Natural killer cell (primary cell): ENCODE data around the gene TMEM181. TPM values are rescaled to one million over a fixed set of nuclear protein-coding genes. Genes with fewer than 3 reads are reported as not detected.
"Not testable (repeated sequence)": the region's sequence is repeated elsewhere in the genome, so short reads cannot be mapped to it uniquely, and the experiment has no call there.

Experiments used
- ATAC-seq, 3 donors: fragments of 150-1000 bp in 2 of 3; fragments of 200-7000 bp in 1 of 3; cut with Tn5 transposase; 1 replicate in 1 of 3; 2 replicates in 2 of 3; pipeline ENCODE4 v1.10.0; 2021; ENCODE audit warnings: mild to moderate bottlenecking in 2 of 3, moderate library complexity in 2 of 3
- DNase-seq, 2 donors: peaks; one replicate each; pipeline versions ENCODE4 v3.0.0 to v3.0.0-alpha.2; 2013 to 2021; ENCODE audit warnings: mixed read lengths in 1 of 2
- H3K27ac ChIP-seq: one replicate; pipeline ENCODE4 v1.5.1; 2013; ENCODE audit warnings: mild to moderate bottlenecking, low read length
- H3K27me3 ChIP-seq: one replicate; pipeline ENCODE4 v1.6.1; 2013; ENCODE audit warnings: low read length; ENCODE audit not compliant: control insufficient read depth, insufficient read depth
- H3K36me3 ChIP-seq: one replicate; pipeline ENCODE4 v1.6.1; 2013; ENCODE audit warnings: low read length; ENCODE audit not compliant: control insufficient read depth, insufficient read depth
- H3K4me1 ChIP-seq: one replicate; pipeline ENCODE4 v1.6.1; 2013; ENCODE audit warnings: low read length; ENCODE audit not compliant: control insufficient read depth, insufficient read depth
- H3K4me3 ChIP-seq: one replicate; pipeline ENCODE4 v1.5.1; 2013; ENCODE audit warnings: low read length
- H3K9me3 ChIP-seq: one replicate; pipeline ENCODE4 v1.6.1; 2013; ENCODE audit warnings: low read length; ENCODE audit not compliant: control insufficient read depth, insufficient read depth
- H3K27ac Mint-ChIP-seq, 2 donors: one replicate each; pipeline ENCODE4 v1.8.0; 2022; ENCODE audit warnings: mild to moderate bottlenecking in 2 of 2, mixed read lengths in 2 of 2, moderate library complexity in 1 of 2
- H3K27me3 Mint-ChIP-seq, 2 donors: one replicate each; pipeline ENCODE4 v1.8.0; 2022; ENCODE audit warnings: low read depth in 2 of 2, mixed read lengths in 2 of 2
- H3K36me3 Mint-ChIP-seq: one replicate; pipeline ENCODE4 v1.8.0; 2022; ENCODE audit warnings: mixed read lengths
- H3K4me1 Mint-ChIP-seq, 2 donors: one replicate each; pipeline ENCODE4 v1.8.0; 2022; ENCODE audit warnings: mixed read lengths in 2 of 2
- H3K4me3 Mint-ChIP-seq: one replicate; pipeline ENCODE4 v1.8.0; 2022; ENCODE audit warnings: mild to moderate bottlenecking, moderate library complexity, mixed read lengths
- H3K9me3 Mint-ChIP-seq, 2 donors: one replicate each; pipeline ENCODE4 v1.8.0; 2022; ENCODE audit warnings: mixed read lengths in 2 of 2
- WGBS: methylation state at CpG from one replicate; pipeline ENCODE4 v1.1.7; 2013; ENCODE audit warnings: missing lambda C conversion rate; ENCODE audit not compliant: insufficient coverage; 5-methylcytosine and 5-hydroxymethylcytosine counted together
- intact Hi-C: fragments of 100-400 bp; cut with micrococcal nuclease; formaldehyde crosslinking; loops from one replicate; pipeline ENCODE4 v1.14.2; 2022
- total RNA-seq, 4 donors: library from RNA; stranded (reverse); fragments of 120-200 nt in 1 of 4; gene quantifications; one replicate each; pipeline versions ENCODE4 v1.2.3 to v1.2.4, GENCODE V29; 2013 to 2022
- TF ChIP-seq, protein P1 (sequence below): fragments of 200-600 bp; IDR thresholded peaks from one replicate; pipeline ENCODE4 v1.8.0; 2022; ENCODE audit warnings: antibody characterized with exemption

The TMEM181 gene
- total RNA-seq, 3 donors from 2014 or later (not counting 1 experiment from before 2014, with no cell fraction given), result 44.8 to 60.9 (median 45.0) TPM

DNA sequence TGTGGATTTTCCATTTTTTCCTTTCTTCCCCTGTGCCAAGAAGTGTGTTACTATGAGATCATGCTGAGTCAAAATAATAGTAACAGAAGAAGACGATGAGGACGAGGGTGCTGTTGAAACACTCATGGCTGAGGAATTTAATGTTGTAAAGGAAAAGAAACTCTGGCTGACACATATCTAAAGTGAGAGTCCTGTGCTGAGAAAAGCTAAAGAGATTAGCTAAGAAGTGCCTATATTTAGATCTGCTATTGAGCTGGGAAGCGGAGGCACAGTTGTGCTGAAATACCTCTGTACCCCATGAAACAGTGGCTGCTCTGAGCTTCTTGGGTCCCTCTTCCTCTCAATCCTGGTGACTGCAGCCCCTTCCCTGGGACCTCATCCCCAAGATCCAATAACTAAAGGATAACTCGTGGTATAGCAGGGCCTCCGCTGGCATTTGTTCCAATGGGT is 88.8 kb downstream of the TMEM181 start:
- DNase-seq, result peak in 1 of 2 donors; percentile 11
- TF ChIP-seq, protein P1, sequence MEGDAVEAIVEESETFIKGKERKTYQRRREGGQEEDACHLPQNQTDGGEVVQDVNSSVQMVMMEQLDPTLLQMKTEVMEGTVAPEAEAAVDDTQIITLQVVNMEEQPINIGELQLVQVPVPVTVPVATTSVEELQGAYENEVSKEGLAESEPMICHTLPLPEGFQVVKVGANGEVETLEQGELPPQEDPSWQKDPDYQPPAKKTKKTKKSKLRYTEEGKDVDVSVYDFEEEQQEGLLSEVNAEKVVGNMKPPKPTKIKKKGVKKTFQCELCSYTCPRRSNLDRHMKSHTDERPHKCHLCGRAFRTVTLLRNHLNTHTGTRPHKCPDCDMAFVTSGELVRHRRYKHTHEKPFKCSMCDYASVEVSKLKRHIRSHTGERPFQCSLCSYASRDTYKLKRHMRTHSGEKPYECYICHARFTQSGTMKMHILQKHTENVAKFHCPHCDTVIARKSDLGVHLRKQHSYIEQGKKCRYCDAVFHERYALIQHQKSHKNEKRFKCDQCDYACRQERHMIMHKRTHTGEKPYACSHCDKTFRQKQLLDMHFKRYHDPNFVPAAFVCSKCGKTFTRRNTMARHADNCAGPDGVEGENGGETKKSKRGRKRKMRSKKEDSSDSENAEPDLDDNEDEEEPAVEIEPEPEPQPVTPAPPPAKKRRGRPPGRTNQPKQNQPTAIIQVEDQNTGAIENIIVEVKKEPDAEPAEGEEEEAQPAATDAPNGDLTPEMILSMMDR, result no peak
- H3K9me3 ChIP-seq, result no peaks in the 10 kb centered on the region
- no peaks in the 10 kb centered on the region for H3K36me3 ChIP-seq
- H3K27ac ChIP-seq, result peak overlapping the region; percentile 84
- Mint-ChIP-seq H3K36me3 (no peaks in the 10 kb centered on the region), H3K27ac (peak overlapping the region; percentile 96 to 99), H3K4me3 (peak overlapping the region; percentile 49), H3K4me1 (peaks cover 53 to 57% of the 10 kb centered on the region in 2 donors), H3K9me3 (no peaks in the 10 kb centered on the region), H3K27me3 (no peaks in the 10 kb centered on the region)
- no peak overlapping the region for H3K4me3 ChIP-seq
- H3K27me3 ChIP-seq, result no peaks in the 10 kb centered on the region
- ATAC-seq, result no peak
- intact Hi-C loops, result loop anchor here (1.0 kb wide), 1 partner anchor 394 kb away; no protein-coding TSS in a partner anchor
- WGBS, result 77% methylated on average over 3 of the region's 5 CpGs
- H3K4me1 ChIP-seq, result peaks cover 58% of the 10 kb centered on the region

DNA sequence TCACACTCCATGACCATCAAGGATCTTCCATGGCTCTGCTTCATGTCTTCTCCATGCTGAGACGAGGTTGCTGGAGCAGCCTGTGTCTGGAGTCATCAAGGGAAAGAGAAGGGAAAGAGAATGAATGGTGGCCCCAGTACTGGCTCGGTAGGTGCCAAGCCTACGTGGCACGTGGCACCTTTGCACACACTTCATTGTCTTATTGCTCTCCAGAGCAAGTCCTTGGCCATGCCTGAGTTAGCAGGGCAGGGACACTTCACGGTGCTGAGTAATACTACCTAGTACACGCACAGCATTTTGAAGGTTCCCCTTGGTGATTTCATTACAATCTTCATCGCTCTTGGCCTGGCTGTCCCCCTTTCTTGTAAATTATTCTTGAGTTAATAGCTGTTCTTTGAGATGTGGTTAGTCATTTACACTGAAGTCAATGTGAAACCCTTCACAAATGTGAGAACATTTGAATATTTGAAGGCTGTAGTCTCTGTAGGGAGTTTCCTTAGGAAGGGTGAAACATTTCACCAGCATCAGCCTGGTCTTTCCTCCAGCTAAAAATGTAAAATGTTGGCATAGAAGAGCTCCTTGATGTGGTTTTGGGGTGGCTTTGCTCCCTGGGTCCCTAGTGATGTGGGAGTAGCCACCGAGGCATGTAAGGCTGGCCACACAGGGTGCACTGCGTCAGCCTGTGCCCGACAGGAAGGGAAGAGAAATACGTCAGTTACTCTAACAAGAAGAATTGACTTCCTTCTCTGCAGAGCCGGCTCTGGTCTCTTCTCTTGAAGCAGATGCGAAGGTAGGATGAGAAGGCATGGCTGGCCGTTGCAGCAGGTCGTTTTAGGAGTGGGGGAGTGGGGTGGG is 89.6 kb downstream of the TMEM181 start, which contains the start of gene SYTL3:
Gene SYTL3 (plus strand): TSS at position 766 of the 855 bp plus-strand sequence. CDS start 13,215 bp downstream, outside the sequence.
- peak within 1 kb of the TSS; percentile 96 to 99 for H3K27ac Mint-ChIP-seq
- TF ChIP-seq, protein P1, result no peak
- 32% methylated on average over 13 of the region's 15 CpGs for WGBS
- H3K27me3 Mint-ChIP-seq, result no peaks in the 10 kb centered on the region
- Histone ChIP-seq H3K27ac (peak within 1 kb of the TSS; percentile 84), H3K27me3 (no peaks in the 10 kb centered on the region), H3K4me1 (peaks cover 66% of the 10 kb centered on the region), H3K4me3 (peak within 1 kb of the TSS; percentile 41), H3K9me3 (no peaks in the 10 kb centered on the region), H3K36me3 (peaks cover 2% of the 10 kb centered on the region)
- peak; percentile 62 to 95 for DNase-seq
- H3K4me3 Mint-ChIP-seq, result peak within 1 kb of the TSS; percentile 87
- intact Hi-C loops, result loop anchor here (1.0 to 10.0 kb wide), 6 partner anchors 82 to 1325 kb away; no protein-coding TSS in a partner anchor
- peaks cover 57 to 62% of the 10 kb centered on the region in 2 donors for H3K4me1 Mint-ChIP-seq
- H3K9me3 Mint-ChIP-seq, result no peaks in the 10 kb centered on the region
- no peaks in the 10 kb centered on the region for H3K36me3 Mint-ChIP-seq
- peak; percentile 47 to 73 (median 60) for ATAC-seq

DNA sequence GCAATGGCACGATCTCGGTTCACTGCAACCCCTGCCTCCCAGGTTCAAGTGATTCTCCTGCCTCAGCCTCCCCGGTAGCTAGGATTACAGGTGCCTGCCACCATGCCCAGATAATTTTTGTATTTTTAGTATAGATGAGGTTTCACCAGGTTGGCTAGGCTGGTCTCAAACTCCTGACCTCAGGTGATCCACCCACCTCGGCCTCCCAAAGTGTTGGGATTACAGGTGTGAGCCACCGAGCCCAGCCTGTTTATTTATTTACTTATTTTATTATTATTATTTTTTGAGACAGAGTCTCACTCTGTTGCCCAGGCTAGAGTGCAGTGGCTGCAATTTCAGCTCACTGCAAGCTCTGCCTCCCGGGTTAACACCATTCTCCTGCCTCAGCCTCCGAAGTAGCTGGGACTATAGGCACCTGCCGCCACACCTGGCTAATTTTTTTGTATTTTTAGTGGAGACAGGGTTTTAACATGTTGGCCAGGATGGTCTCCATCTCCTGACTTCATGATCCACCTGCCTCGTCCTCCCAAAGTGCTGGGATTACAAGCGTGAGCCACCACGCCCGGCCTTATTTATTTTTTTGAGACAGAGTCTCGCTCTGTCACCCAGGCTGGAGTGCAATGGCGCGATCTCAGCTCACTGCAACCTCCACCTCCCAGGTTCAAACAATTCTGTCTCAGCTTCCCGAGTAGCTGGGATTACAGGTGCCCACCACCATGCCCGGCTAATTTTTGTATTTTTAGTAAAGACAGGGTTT is 92.3 kb downstream of the TMEM181 start:
- not testable (repeated sequence) for ATAC-seq, H3K36me3 Mint-ChIP-seq, H3K9me3 Mint-ChIP-seq, H3K36me3 ChIP-seq, H3K27me3 ChIP-seq, H3K4me3 ChIP-seq, H3K27me3 Mint-ChIP-seq, H3K9me3 ChIP-seq
- H3K27ac ChIP-seq, result peak overlapping the region; percentile 98
- intact Hi-C loops, result loop anchor here (2.0 to 10.0 kb wide), 6 partner anchors 85 to 1323 kb away; no protein-coding TSS in a partner anchor
- H3K4me1 ChIP-seq, result peaks cover 75% of the 10 kb centered on the region
- Mint-ChIP-seq H3K27ac (peak overlapping the region; percentile 96 to 99), H3K4me1 (peaks cover 65 to 67% of the 10 kb centered on the region in 2 donors), H3K4me3 (peak overlapping the region; percentile 80)
- DNase-seq, result peak in 1 of 2 donors; percentile 10
- WGBS, result 71% methylated on average over 15 of the region's 17 CpGs
